ENCODE data around the gene SGMS1. TPM values are rescaled to one million over a fixed set of nuclear protein-coding genes. Genes with fewer than 3 reads are reported as not detected.
A peak's percentile ranks its signal among the peaks of the same experiment; 100 is the strongest.

The SGMS1 gene
- total RNA-seq, 1 experiment from 2014 or later = 20.4 TPM

DNA sequence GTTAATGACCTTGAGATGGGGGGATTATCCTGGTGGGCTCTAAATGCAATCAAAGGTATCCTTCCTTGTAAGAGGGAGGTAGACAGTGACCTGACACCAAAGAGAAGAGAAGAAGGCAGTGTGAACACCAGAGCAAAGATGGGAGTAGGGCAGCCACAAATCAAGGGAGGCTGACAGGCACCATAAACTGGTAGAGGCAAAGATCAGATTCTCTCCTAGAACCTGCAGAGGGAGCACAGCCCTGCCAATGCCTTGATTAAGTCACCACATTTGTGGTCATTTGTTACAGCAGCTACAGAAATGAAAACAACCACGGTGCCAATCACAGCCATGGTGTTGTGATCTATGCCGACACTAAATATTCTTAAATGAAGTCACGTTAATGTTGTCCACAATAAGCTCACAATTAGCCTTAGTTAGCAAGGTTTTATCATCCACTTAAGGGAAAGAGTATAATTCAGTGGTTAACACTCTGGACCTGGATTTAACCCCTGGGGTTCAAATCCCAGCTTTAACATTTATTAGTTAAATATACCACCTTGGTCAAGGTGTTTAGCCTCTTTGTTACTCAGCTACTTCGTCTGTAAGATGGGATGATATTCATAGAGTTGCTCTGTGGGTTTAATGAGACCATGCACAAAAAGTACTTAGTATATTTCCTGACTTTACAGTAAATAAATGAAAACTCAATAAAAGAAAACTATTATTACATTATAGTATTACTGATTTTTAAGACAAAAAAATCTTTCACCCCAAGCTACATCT lies 70.8 kb downstream of the SGMS1 start:
- DNase-seq = no peak
- Histone ChIP-seq H3K56ac (ENCODE audit: insufficient read length, low read depth, low read length) (no peak overlapping the region), H3K4me2 (ENCODE audit: insufficient read depth, insufficient read length, low read length) (no peak overlapping the region), H4K20me1 (ENCODE audit: control insufficient read depth, insufficient read depth, insufficient read length) (no peaks in the 10 kb centered on the region), H4K8ac (replicated peaks; ENCODE audit: insufficient read length, low read depth, low read length) (no peak overlapping the region), H3K23me2 (ENCODE audit: insufficient read length, low read depth, low read length, poor library complexity, severe bottlenecking) (no peaks in the 10 kb centered on the region), H3K4me1 (ENCODE audit: insufficient read depth, low read length) (peaks cover 9% of the 10 kb centered on the region; the same call in 1 of the 2 replicates), H2AFZ (ENCODE audit: low read length) (no peak overlapping the region), H3K9ac (ENCODE audit: extremely low read depth, insufficient read length, low read length) (no peak overlapping the region), H2BK5ac (ENCODE audit: insufficient read length, low read length) (no peak overlapping the region), H2BK12ac (ENCODE audit: insufficient read length, low read depth, low read length) (no peak overlapping the region), H3K27me3 (ENCODE audit: insufficient read depth, low read length) (no peaks in the 10 kb centered on the region), H3K14ac (ENCODE audit: insufficient read depth, low read length) (no peak overlapping the region), H3T11ph (ENCODE audit: low read length) (no peak overlapping the region), H3K27ac (ENCODE audit: insufficient read length, low read depth, low read length) (no peak overlapping the region), H2BK120ac (ENCODE audit: low read depth, low read length, poor library complexity, severe bottlenecking) (no peak overlapping the region), H3K4ac (ENCODE audit: low read depth, low read length) (no peak overlapping the region), H3K23ac (ENCODE audit: insufficient read length, low read depth, low read length) (no peak overlapping the region), H3K79me2 (ENCODE audit: insufficient read depth, low read length) (peaks cover 2% of the 10 kb centered on the region; the same call in 1 of the 2 replicates), H2BK20ac (ENCODE audit: low read depth, low read length, poor library complexity, severe bottlenecking) (no peak overlapping the region), H4K91ac (ENCODE audit: insufficient read length, low read depth, low read length) (no peak overlapping the region), H3K79me1 (ENCODE audit: insufficient read depth, low read depth, low read length, poor library complexity, severe bottlenecking) (no peaks in the 10 kb centered on the region), H2AK5ac (ENCODE audit: insufficient read length, low read length) (no peak overlapping the region), H3K18ac (ENCODE audit: insufficient read length, low read depth, low read length) (no peak overlapping the region), H3K9me3 (ENCODE audit: control insufficient read depth, low read depth, low read length) (no peaks in the 10 kb centered on the region), H2BK15ac (ENCODE audit: low read depth, low read length) (no peak overlapping the region), H4K5ac (ENCODE audit: insufficient read length, low read depth, low read length) (no peak overlapping the region)
- WGBS (ENCODE audit: extremely low coverage, insufficient read length, low lambda C conversion rate) = no CpG with 5 or more reads among the region's 4 CpGs
- peaks cover 0 to 8% of the 10 kb centered on the region in 2 experiments; a peak in 4 of 5 replicates for H3K9me3 Mint-ChIP-seq
- peaks cover 30 to 52% of the 10 kb centered on the region in 2 experiments for H3K4me1 Mint-ChIP-seq
- no peak overlapping the region for H3K4me3 Mint-ChIP-seq
- H3K27me3 Mint-ChIP-seq (ENCODE audit: low read depth) = no peaks in the 10 kb centered on the region
- no peak overlapping the region; a peak in 1 of 7 replicates for H3K27ac Mint-ChIP-seq
- peaks cover 0 to 16% (median 6%) of the 10 kb centered on the region in 3 experiments; a peak in 4 of 7 replicates for H3K36me3 Mint-ChIP-seq (ENCODE audit: insufficient read depth in 1 of 3, low read depth in 3 of 3)
- TF ChIP-seq, protein P1, sequence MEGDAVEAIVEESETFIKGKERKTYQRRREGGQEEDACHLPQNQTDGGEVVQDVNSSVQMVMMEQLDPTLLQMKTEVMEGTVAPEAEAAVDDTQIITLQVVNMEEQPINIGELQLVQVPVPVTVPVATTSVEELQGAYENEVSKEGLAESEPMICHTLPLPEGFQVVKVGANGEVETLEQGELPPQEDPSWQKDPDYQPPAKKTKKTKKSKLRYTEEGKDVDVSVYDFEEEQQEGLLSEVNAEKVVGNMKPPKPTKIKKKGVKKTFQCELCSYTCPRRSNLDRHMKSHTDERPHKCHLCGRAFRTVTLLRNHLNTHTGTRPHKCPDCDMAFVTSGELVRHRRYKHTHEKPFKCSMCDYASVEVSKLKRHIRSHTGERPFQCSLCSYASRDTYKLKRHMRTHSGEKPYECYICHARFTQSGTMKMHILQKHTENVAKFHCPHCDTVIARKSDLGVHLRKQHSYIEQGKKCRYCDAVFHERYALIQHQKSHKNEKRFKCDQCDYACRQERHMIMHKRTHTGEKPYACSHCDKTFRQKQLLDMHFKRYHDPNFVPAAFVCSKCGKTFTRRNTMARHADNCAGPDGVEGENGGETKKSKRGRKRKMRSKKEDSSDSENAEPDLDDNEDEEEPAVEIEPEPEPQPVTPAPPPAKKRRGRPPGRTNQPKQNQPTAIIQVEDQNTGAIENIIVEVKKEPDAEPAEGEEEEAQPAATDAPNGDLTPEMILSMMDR (conservative IDR thresholded peaks at IDR 0.05) = peak; percentile 57
